NCI-H748 (cell line): ENCODE measurements around the gene A3GALT2.
"Not testable (repeated sequence)": the region's sequence is repeated elsewhere in the genome, so short reads cannot be mapped to it uniquely, and the experiment has no call there.

Source experiments
- DNase-seq: peaks from one replicate; lab custom pipeline; 2025; ENCODE audit not compliant: unreplicated experiment; lab: John Stamatoyannopoulos, UW

A3GALT2 gene

DNA sequence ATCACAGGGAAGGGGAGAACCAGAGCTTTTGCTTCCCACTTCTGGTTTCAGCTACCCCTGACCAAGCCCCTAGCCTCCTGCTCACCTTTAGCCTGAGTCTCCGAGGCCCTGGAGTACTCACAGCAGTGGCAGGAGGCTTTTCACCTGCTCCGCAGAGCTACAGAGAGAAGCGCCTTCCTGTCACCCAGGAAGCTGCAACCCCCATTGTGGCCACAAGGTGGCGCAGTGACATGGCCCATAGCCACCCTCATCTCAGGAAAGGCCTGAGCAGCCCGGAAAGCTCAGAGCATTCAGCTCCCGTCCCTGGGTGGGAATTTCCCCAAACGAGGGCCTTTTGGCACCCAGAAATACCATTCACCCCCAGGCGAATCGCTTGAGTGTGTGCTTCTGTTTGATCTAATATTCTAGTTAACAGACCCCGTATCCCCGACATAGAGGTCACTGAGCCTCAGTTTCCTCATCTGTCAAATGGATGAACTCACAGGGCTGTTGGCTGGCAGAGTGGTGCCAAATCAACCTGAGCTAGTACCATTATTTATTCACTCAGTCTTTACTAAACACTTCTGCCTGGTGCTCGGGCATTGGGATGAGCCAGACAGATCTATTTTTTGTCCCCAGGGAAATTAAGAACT lies 25.3 kb downstream of the A3GALT2 start:
- DNase-seq, result peak; percentile 69

DNA sequence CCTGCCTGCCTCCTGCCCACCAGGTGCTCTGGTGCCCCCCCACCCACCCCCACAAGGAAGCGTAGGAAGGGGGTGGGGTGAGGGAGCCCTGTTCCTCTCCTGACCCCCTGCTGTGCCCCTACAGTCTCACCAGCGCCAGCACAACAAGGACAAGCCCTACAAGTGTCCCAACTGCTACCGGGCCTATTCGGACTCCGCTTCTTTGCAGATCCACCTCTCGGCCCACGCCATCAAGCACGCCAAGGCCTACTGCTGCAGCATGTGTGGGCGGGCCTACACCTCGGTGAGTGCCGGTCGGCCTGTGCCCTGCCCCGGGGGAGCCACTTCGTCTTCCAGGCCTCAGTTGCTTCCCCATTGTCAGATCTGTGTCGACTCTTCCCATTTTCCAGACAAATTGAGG lies 25.9 kb downstream of the A3GALT2 start:
- no peak for DNase-seq

DNA sequence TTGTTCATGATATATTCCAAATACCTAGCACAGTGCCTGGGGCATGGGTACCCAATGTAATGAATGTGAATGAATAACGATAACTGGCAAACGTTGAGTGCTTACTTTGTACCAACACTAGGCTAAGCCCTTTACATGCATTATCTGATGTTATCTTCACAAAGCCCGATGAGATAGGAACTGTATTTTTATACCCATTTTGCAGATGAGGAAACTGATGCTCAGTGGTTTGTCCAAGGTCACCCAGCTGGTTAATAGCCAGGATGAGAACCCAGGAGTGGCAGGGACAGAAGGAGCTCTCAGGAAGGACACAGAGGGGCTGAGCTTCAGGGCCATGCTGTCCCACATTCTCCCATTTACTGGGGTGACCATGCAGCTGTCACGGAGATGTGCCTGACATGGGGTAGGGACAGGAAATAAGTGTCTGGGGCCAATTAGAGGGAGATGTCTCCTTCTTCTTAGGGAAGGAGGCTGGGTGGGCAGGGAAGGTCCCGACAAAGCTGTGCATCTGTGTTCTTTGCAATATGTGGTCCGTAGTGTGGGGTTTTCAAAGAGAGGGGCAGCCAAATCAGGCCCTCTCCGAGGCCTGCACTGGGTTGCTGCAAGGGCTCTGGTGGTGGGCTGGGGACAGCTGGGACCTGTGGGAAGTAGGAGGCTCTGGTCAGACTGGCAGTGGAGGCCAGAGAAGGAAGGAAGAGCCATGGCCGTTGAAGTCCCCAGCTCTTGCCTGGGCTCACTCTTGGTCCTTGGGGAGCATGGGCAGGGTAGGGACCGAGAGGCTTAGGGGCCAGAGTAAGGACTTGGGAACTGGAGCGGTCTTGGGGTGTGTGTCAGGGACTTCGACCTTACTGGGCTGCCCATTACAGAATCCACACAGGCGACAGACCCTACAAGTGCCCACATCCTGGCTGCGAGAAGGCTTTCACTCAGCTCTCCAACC lies 26.6 kb downstream of the A3GALT2 start:
- DNase-seq, result no peak

DNA sequence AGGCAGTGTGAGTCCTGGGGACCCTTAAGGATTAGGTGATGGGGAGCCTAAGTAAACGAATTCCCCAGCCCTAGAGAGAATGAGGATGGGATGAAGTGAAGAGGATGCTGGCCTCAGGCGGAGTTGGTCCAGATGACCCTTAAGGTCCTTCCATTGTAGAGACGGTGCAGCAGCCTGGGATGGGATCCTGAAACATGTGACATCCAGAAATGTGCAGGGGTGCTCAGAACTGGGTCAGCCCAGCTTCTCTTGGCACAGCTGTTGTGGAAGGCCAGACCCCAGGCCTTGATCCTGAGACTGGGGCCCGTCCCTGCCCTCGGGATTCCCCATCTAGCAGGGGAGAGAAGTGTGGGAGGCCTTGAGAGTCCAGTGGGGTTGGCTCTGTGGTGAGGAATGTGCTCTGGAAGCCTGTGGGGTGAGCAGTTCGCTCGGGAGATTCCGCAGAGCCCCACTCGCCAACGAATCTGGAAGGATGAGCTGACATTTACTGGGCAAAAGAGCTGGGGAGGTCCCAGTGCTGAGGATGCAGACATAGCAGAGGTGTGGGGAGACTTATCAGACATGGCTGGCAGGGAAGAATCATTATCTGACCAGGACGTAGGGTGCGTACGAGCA lies 28.1 kb downstream of the A3GALT2 start:
- no peak for DNase-seq

DNA sequence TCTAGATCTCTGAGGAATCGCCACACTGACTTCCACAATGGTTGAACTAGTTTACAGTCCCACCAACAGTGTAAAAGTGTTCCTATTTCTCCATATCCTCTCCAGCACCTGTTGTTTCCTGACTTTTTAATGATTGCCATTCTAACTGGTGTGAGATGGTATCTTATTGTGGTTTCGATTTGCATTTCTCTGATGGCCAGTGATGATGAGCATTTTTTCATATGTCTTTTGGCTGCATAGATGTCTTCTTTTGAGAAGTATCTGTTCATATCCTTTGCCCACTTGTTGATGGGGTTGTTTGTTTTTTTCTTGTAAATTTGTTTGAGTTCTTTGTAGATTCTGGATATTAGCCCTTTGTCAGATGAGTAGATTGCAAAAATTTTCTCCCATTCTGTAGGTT lies 30.3 kb downstream of the A3GALT2 start:
- DNase-seq, result not testable (repeated sequence)

DNA sequence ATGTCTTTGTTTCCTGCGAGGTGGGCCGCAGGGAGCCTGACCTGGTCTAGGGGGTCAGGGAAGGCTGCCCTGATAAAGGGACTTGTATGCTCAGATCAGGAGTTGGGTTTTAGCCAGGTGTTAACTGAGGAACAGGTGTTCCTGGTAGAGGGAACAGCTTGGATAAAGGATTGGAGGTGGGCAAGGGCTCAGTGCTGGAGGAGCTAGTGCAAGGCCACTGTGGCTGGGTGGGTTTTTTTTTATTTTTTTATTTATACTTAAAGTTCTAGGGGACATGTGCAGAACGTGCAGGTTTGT lies 31.1 kb downstream of the A3GALT2 start:
- no peak for DNase-seq

DNA sequence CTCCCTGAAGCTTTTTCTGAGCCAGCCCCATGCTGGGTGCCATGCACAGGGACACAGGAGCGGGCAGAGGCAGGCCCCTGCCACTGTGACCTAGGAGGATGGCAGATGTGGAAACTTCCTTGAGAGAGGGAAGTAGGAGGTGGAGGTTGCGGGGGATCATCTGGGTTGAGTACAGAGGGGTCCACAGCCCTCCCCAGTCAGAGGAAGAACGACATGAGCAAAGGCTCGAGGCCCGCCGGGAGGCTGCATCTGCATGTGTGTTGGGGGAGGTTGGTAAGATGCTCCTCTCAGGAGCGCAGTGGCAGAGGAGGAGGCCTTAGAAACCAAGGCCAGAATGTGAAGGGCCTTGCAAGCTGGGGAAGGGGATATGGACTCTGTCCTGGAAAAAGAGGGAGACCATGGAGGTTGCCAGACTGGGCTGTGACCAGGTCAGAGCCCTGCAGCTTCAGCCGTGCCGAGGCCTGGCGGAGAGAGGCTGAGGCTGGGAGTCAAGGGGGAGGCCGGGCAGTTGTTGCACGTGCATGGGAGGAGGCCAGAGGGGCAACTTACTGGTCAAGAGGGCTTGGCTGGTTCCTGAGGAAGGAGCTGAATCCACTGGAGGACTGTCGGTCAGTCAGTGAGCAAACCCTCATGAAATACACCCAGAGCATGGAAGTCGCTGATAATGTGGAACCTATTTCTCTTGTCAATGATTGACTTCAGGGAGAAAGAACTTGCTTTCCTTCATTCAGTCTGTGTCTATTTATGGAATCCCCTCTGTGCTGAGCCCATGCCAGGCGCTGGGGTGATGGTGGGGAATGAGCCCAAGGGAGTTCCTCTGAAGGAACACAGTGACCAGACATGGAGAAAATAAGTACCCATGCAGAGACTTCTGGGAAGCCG lies 31.7 kb downstream of the A3GALT2 start:
- DNase-seq, result no peak

DNA sequence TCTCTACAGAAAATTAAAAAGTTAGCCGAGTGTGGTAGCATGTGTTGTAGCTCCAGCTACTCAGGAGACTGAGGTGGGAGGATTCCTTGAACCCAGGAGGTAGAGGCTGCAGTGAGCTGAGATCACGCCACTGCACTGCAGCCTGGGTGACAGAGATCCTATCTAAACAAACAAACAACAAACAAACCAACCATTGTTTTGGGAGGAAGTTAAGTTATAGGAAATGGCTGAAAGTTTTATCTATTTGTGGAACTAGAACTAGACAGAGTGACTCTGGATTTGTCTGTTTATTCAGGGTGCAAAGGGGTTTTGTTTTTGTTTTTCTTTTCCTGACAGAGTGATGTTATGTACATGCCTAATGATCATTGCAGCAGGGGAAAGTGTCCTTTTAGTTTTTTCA lies 33.6 kb downstream of the A3GALT2 start:
- no peak for DNase-seq

DNA sequence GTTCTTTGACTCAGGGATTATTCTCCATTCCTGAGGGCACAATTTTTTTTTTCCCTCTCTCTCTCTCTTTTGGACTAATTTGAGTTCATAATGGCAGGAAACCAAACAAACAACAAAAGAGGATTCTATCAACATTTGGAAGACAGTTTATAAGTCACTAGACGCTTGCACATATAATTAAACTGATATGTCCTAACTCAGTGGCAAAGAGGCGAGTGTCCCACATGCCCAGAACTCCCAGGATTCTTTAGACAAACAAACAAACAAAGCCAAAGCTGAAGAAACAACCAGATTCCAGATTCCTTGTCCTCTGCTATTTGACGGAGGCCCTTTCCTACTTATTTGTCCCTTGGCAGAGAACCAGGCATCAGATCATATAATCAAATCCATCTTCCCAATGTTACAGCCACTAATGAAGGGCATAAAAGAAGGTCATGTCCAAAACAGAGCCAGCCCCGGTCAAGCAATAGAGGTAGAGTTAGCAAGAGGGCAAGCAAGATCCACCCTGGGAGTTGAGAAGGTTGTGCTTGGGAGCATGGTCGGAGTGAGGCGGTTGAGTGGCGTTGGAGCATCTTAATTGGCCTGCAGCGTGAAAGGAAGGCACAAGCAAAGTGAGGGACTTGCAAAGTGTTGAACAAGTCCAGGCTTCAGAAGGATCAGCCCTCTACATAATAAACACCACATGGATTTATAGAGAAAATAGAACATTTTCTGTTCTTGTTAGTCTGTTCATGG lies 34.3 kb downstream of the A3GALT2 start:
- no peak for DNase-seq

DNA sequence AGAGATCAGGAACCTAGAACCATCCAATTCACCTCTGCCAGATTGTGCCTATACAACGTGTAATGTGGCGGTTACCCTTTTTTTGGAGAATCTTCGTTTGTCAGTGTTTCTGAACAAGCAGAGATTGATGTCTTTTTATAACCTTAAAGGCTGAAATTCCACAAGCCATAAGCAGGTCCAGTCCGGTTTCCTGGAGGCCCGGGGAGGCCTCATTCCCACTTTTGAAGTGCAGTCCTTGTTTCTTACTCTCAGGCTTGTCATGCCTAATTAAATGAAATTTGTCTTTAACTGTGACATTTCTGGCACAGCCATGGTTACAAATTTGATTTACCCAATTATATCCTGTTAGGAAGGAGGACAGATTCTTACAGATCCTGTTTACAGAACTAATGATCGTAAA lies 36.8 kb downstream of the A3GALT2 start:
- DNase-seq, result no peak

DNA sequence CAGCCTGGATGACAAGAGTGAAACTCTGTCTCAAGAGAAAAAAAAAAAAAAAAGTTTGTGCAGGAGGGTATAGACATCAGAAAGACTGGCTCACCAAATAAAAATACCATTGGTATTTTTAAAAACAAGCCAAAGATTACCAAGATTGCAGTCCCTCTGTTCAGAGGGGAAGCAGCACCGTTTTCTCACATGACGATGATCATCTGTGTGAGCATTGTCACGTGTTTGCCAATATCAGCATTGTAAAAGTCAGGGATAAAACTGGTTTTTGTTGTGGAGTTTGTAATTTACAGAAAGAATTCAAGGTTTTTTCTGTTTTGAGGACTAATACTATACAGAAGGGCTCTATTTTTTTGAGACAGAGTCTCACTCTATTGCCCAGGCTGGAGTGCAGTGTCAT lies 38.1 kb downstream of the A3GALT2 start:
- DNase-seq, result no peak

DNA sequence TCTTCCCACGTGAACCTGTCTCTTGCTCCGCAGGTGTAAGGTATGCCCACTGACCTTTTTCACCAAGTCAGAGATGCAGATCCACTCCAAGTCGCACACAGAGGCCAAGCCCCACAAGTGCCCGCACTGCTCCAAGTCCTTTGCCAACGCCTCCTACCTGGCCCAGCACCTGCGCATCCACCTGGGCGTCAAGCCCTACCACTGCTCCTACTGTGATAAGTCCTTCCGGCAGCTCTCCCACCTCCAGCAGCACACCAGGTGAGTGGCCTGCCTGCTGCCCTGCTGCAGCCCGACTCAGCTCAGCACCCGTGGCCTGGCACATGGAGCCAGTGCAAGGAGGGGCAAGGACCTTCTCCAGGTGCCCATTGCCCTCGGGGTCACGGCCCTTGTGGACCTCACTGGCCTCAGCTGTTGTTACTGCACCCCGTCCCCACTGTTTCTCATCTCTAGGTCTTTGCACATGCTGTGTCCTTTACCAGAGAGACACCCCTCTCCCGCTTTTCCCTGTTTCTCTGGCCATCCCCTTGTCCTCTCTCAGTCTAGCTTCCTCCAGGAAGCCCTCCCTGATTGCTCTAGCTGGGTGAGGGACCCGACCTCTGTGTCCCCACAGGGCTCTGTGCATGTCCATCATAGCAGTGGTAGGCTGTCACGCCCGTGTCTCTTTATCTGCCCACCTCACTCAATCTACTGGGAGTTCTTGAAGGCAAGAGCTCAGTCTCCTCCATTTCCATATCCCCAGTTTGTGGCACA lies 39.2 kb downstream of the A3GALT2 start:
- DNase-seq, result no peak

DNA sequence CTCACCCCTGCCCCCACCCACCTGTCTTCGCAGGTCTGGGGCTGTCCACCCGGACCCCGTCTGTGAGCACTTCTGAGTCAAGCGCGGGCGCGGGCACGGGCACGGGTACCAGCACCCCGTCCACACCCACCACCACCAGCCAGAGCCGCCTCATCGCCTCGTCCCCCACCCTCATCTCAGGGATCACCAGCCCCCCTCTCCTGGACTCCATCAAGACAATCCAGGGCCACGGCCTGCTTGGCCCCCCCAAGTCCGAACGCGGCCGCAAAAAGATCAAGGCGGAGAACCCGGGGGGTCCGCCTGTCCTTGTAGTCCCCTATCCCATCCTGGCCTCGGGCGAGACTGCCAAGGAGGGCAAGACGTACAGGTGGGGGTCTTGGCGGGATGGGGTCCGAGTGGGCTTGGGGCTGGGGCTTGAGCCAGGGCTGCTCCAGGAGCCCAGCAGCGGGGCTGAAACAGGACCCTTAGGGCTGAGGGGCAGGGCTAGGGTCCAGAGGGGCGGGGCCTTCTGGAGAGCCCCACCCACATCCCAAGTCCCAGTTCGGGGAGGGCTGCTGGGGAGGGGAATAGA lies 40.7 kb downstream of the A3GALT2 start:
- DNase-seq, result no peak

DNA sequence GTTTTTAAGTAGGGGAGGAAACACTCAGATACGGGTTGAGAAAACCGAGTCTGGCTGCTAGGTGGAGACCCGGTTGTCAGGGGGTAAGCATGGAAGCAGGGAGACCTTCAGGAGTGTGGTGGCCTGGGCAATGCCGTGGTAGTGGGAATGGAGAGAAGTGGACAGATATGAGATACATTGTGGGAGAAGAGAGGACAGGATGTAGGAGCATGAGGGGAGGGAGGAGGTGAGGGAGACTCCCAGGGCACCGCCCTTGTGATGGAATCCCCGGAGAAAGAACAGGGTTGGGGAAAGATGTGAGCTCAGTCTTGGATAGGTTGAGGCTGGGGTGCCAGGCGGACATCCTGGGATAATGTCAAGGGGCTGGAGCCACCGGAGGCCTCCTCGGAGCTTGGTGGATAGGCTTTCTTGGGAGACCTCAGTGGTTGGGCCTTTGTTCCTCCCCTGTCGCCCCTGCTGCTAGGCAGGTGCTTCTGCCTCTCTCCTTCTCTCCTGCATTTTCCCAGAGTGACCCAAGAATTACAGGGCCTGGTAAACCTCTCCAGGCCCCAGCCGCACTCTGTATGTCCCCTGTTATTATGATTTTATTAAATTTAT lies 43.3 kb downstream of the A3GALT2 start:
- DNase-seq, result no peak

DNA sequence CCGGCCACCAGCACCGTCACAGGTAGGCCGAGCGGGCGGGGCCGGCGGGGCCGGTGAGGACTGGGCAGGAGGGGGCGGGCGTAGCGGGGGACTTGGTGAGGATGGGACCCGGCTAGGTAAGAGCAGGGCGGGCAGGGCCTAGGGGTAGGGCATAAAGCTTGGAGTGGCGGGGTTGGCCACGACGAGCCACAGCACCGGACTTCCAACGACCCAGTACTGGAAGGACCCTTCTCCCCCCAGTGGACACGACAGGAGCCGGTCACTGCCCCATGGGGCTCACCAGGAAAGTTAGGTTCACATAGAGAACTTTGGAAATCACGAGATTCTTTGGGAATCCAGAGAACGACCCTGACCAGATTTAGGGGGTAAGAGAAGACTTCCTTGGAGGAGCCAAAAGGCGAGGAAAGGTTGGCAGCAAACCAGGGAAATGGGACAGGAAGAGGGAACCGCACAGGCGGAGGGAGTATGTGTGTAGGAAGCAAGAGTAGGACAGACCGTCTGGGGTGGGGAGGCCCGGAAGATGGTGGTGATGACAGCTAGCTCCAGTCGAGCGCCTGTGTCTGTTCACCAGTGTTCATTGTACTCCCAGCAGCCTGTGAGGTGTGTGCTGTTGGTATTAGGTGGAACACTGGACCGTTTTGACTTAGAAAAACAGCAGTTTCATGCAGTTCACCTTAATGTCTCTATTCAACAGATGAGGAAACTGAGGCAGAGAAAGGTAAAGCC lies 44.2 kb downstream of the A3GALT2 start:
- no peak for DNase-seq

DNA sequence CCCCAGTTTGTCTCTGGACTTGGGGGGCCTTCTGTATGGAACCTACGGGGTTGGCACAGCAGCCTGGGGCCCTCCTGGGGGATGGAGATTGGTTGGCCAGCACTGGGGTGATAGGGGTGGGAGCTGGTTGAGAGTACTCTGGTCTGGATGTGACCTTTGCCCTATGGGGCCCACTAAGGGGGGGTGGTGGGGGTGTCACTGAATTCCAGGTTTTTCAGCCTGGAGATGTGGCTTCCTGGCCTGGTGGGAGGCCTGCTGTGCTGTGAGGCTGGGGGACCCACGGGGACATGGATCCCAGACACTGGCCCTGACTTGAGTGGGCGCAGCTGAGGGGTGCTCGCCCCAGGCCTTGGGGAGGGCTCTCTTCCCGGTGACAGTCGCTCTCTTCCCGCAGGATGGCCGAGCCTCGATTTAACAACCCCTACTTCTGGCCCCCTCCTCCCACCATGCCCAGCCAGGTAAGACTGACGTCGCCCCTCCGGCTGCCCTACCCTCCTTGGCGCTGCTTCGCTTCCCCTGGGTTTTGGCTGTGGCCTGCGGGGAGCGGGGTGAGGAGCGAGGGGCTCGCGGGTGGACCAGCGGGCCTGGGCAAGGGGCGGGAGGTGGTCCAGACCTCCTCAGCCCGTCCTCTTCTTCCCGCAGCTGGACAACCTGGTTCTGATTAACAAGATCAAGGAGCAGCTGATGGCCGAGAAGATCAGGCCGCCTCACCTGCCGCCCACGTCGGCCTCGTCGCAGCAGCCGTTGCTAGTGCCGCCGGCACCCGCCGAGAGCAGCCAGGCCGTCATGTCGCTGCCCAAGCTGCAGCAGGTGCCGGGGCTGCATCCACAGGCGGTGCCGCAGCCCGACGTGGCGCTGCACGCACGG lies 45.0 kb downstream of the A3GALT2 start:
- no peak for DNase-seq

DNA sequence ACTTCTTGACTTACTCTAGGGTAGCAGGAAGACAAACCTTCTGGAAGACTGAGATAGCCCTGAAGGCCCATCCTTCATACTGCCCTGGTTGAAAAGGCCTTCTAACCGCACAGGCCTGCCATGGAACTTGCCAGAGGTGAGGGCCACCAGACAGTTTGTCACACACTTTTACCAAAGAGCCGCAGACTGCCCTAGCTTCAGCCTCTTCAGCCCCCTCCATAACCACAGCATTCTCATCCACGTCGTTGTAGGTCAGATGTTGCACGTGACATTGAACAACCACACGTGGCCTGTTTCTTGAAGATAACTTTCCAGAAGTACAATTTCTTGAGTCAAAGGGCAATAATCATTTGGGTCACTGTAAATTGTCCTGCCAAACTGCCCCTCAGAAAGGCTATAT lies 45.7 kb downstream of the A3GALT2 start:
- DNase-seq, result no peak

DNA sequence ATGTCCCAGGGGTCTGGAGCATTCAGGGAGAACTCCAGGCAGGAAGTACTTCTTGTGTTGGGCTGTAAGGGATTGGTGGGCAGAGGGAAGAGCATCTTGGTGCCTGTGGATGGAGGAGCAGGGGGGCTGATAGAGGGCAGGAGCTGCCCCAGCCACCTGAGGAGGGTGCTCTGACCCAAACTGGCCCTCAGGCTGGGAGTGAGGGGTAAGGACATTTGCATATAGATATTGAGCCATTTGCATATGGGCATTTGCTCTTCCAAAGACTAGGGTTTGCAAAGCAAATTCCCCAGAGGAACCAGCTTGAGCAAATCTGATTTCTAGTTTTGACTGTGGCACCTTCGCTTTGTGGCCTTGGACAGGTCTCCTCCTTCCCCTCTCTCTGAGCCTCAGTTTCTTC lies 46.5 kb downstream of the A3GALT2 start:
- no peak for DNase-seq
